Measurements from ENCODE around the gene ARNT2.

The ARNT2 gene

DNA sequence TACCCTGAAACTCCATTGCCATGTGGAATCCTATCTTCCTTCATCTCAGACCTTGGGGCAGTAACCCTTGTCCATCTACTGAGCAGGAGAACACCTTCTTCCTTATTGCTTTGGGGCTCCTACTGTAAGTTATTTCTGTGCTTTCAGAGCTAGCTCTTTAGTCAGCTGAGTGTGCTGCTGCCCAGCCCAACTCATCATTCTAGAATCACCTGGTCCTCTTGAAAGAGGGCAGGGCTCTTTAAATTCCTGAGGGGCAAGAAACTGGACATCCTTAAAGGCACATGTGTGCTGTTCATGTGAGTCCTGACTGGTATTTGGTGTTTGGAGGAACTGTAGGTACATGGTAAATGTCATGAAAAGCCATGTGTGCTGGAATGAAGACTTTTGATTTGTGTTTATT lies 140.9 kb downstream of the ARNT2 start:
- TF ChIP-seq, protein P1, sequence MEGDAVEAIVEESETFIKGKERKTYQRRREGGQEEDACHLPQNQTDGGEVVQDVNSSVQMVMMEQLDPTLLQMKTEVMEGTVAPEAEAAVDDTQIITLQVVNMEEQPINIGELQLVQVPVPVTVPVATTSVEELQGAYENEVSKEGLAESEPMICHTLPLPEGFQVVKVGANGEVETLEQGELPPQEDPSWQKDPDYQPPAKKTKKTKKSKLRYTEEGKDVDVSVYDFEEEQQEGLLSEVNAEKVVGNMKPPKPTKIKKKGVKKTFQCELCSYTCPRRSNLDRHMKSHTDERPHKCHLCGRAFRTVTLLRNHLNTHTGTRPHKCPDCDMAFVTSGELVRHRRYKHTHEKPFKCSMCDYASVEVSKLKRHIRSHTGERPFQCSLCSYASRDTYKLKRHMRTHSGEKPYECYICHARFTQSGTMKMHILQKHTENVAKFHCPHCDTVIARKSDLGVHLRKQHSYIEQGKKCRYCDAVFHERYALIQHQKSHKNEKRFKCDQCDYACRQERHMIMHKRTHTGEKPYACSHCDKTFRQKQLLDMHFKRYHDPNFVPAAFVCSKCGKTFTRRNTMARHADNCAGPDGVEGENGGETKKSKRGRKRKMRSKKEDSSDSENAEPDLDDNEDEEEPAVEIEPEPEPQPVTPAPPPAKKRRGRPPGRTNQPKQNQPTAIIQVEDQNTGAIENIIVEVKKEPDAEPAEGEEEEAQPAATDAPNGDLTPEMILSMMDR (IDR thresholded peaks at IDR 0.05; ENCODE audit: low read depth, low read length), result no peak

DNA sequence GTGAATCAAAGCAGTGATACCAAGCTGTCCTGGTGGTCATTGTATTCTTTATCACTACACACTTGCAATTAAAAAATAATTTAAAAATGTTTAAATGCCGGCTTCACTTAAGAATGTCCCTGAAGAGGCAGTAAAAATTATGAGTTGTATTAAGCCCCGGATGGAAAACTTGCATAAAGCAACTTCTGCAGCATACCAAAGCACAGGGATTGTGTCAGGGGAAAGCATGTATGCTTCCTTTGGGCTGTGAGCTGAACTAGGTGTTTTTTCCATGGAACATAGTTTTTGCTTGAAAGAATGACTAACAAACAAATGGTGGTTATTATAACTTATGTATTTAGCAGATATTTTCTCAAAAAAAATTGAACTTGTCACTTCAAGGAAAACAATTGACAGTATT lies 143.1 kb downstream of the ARNT2 start:
- no peak overlapping the region for H3K4me3 ChIP-seq (ENCODE audit: low read depth, low read length)
- TF ChIP-seq, protein P1 (IDR thresholded peaks at IDR 0.05; ENCODE audit: low read depth, low read length), result no peak

More for the DNA sequence above, 140.9 kb downstream of the ARNT2 start:
- H3K4me3 ChIP-seq (ENCODE audit: low read depth, low read length), result no peak overlapping the region

DNA sequence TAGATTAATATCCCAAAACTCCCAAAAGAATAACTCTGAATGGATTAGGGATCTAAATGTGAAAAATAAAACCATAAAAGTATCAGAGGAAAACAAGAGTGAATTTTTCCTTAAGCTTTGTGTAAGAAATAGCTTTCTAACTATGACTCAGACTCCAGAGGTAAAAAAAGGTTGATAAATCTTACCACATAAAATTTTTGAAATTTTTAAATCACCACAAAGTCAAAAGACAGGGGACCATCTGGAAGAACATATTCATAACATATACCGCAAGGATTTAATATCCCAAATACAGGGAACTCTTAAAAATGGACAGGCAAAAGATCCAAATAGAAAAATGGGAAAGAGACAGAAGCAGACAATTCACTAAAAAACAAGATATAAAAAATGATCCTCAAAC lies 145.0 kb downstream of the ARNT2 start:
- peak overlapping the region; percentile 55 for H3K4me3 ChIP-seq (ENCODE audit: low read depth, low read length)
- TF ChIP-seq, protein P1 (IDR thresholded peaks at IDR 0.05; ENCODE audit: low read depth, low read length), result no peak

DNA sequence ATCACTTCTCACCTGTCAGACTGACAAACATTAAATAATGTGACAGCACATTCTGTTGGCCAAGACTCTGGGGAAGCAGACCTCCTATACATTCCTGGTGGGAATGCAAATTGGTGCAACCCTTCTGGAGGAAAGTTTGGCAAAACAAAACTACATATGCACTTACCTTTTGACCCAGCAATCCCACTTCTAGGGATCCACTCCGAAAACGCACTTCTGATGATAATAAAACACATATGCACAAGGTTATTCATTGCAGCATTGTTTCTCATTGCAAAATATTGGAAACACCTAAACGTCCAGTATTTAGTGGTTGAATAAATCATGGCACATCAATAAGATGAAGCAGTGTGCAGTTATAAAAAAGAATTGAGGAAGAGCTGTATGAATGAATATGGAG lies 145.5 kb downstream of the ARNT2 start:
- H3K4me3 ChIP-seq (ENCODE audit: low read depth, low read length), result peak overlapping the region; percentile 55
- TF ChIP-seq, protein P1 (IDR thresholded peaks at IDR 0.05; ENCODE audit: low read depth, low read length), result no peak

DNA sequence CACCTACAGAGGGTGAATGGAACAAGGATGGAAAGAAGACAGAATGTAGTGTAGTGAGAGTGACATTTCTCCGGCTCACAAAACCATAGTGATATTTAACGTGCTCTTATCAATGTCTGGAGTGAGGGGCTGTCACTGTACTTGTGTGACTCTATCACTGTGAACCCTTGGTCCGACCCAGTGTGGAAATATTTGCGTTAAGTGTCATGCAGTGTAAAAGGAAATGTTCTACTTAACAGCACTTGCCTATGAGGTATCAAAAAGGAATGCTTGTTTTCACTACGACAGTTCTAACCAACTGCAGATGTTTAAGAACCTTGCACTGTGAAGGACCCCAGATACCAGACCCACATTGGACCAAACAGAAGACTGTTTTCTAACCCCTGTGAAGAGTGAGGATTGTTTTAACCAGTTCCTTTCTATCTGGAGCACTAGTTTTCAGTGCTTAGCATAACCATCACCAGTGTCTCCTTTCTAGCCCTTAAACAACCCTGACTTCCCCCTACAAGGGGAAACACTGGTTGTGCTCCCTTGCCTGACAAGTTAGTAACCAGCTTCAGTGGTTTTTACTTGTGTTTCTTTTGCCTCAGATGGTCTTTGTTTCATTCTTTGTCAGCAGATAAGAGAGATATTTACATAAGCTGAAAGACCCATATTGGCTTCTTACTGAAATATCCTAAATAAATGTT lies 146.2 kb downstream of the ARNT2 start:
- H3K4me3 ChIP-seq (ENCODE audit: low read depth, low read length), result peak overlapping the region; percentile 55
- TF ChIP-seq, protein P1 (IDR thresholded peaks at IDR 0.05; ENCODE audit: low read depth, low read length), result no peak

DNA sequence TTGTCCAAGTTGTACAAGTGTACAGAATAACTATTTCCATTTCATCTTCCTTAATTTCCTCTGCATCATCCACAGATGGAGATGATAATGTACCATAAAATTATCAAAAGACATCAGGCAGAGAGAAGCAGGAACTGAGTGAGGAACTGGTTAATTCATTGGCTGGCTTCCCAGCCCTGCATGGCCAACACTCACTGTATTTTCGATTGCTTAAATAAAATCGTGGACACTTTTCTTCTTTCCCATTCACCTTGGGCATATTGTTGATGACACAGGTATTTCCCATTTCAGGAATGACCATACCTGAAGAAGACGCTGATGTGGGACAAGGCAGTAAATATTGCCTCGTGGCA lies 146.7 kb downstream of the ARNT2 start:
- no peak overlapping the region for H3K4me3 ChIP-seq (ENCODE audit: low read depth, low read length)
- TF ChIP-seq, protein P1 (IDR thresholded peaks at IDR 0.05; ENCODE audit: low read depth, low read length), result no peak

DNA sequence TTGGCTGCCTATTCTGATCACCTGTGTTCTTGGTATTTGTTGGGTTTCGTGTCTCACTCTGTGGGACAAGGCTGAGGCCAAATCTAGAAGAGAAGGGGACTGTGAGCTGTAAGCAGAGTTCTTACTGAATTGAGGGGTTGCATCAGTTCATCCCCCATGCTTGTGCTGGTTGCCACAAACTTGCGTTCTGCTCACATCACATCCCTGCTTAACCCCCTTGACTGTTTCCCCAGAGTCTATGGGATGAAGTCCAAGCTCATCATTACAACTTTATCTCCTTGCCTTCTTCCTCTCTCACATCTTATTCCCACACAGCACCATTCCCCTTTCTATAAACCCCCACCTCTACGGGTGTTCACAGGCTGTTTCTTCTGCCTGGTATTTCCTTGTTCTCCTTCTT lies 147.2 kb downstream of the ARNT2 start:
- H3K4me3 ChIP-seq (ENCODE audit: low read depth, low read length), result no peak overlapping the region
- TF ChIP-seq, protein P1 (IDR thresholded peaks at IDR 0.05; ENCODE audit: low read depth, low read length), result no peak
